SK-N-SH (cell line): ENCODE results near the gene ART5. TPM values are rescaled to one million over a fixed set of nuclear protein-coding genes. Genes with fewer than 3 reads are reported as not detected.

Experiments used
- CTCF ChIA-PET: fragments of 300-600, 350-600 bp; formaldehyde crosslinking; extraction: SDS; loops from one replicate; lab custom pipeline; 2021; lab: Yijun Ruan, JAX
- POLR2A ChIA-PET: fragments of 350-600 bp; sonication (Branson Sonifier 250); formaldehyde crosslinking; extraction: SDS; loops from one replicate; lab custom pipeline; 2020; ENCODE audit warnings: antibody characterized with exemption, inconsistent platforms; lab: Yijun Ruan, JAX
- DNase-seq: peaks from one replicate; pipeline ENCODE4 v3.0.0; 2012
- H2AFZ ChIP-seq: fragments of 200-600 bp; sonication (generic); 2 replicates; pipeline ENCODE4 v1.8.1; 2016; ENCODE audit warnings: antibody characterized with exemption, mild to moderate bottlenecking, low read depth
- H3F3A ChIP-seq: fragments of 200-600 bp; sonication (generic); replicated peaks from 2 replicates; pipeline ENCODE3; 2016; ENCODE audit warnings: antibody characterized with exemption, mild to moderate bottlenecking; ENCODE audit not compliant: insufficient read depth
- H3K27ac ChIP-seq, 2 experiments: fragments of 200-500 bp in 1 of 2; fragments of 200-600 bp in 1 of 2; sonication (Bioruptor generic) in 1 of 2; sonication (generic), shearing (Covaris generic) in 1 of 2; 2 replicates each; pipeline versions ENCODE4 v1.5.1 to v1.6.1; 2014 to 2016; ENCODE audit warnings: low read depth in 2 of 2, inconsistent platforms in 1 of 2, low read length in 1 of 2, mild to moderate bottlenecking in 1 of 2, mixed read lengths in 1 of 2
- H3K27me3 ChIP-seq: fragments of 200-600 bp; sonication (generic), shearing (Covaris generic); 2 replicates; pipeline ENCODE4 v1.6.1; 2016; ENCODE audit warnings: mixed run types; ENCODE audit not compliant: insufficient read depth
- H3K36me3 ChIP-seq, 2 experiments: fragments of 200-500 bp in 1 of 2; fragments of 200-600 bp in 1 of 2; sonication (Bioruptor generic) in 1 of 2; sonication (generic) in 1 of 2; replicated peaks in 1 of 2; 2 replicates each; pipeline versions ENCODE3 to v1.5.1; 2014 to 2016; ENCODE audit warnings: low read length in 1 of 2, mild to moderate bottlenecking in 1 of 2; ENCODE audit not compliant: insufficient read depth in 2 of 2, control insufficient read depth in 1 of 2
- H3K4me1 ChIP-seq, 2 experiments: fragments of 200-500 bp in 1 of 2; fragments of 200-600 bp in 1 of 2; sonication (Bioruptor generic) in 1 of 2; sonication (generic), shearing (Covaris generic) in 1 of 2; 2 replicates each; pipeline versions ENCODE4 v1.5.1 to v1.6.1; 2014 to 2016; ENCODE audit warnings: low read depth in 1 of 2, low read length in 1 of 2, mixed run types in 1 of 2; ENCODE audit not compliant: insufficient read depth in 2 of 2, control insufficient read depth in 1 of 2
- H3K4me2 ChIP-seq: fragments of 200-600 bp; sonication (generic), shearing (Covaris generic); 2 replicates; pipeline ENCODE4 v1.6.1; 2017; ENCODE audit warnings: mixed run types
- H3K4me3 ChIP-seq, 2 experiments: fragments of 200-500 bp in 1 of 2; fragments of 200-600 bp in 1 of 2; sonication (Bioruptor generic) in 1 of 2; sonication (generic), shearing (Covaris generic) in 1 of 2; 2 replicates each; pipeline versions ENCODE4 v1.5.1 to v1.8.1; 2014 to 2016; ENCODE audit warnings: low read depth in 2 of 2, inconsistent platforms in 1 of 2, low read length in 1 of 2, mild to moderate bottlenecking in 1 of 2, mixed read lengths in 1 of 2, moderate library complexity in 1 of 2
- H3K79me2 ChIP-seq: fragments of 200-600 bp; sonication (generic); 2 replicates; pipeline ENCODE4 v1.8.1; 2017; ENCODE audit warnings: mild to moderate bottlenecking; ENCODE audit not compliant: insufficient read depth
- H3K9ac ChIP-seq: fragments of 200-600 bp; sonication (generic); 2 replicates; pipeline ENCODE4 v1.6.1; 2017; ENCODE audit warnings: mixed run types
- H3K9me2 ChIP-seq: fragments of 200-600 bp; sonication (generic); 2 replicates; pipeline ENCODE4 v1.6.1; 2017; ENCODE audit warnings: mixed run types
- H3K9me3 ChIP-seq: fragments of 200-600 bp; sonication (generic); 2 replicates; pipeline ENCODE4 v1.6.1; 2017; ENCODE audit warnings: mixed run types, mild to moderate bottlenecking, moderate library complexity
- H4K20me1 ChIP-seq: fragments of 200-600 bp; sonication (generic); 2 replicates; pipeline ENCODE4 v1.6.1; 2017; ENCODE audit warnings: mild to moderate bottlenecking, mixed run types; ENCODE audit not compliant: insufficient read depth
- CHD2 ChIP-seq: fragments of 150-350 bp; IDR thresholded peaks from 2 replicates; pipeline ENCODE4 v1.6.1; 2018; ENCODE audit warnings: low read length; ENCODE audit not compliant: partially characterized antibody
- ELF1 ChIP-seq: IDR thresholded peaks from 2 replicates; pipeline ENCODE4 v1.4.0; 2012
- EZH2phosphoT487 ChIP-seq: fragments of 200-600 bp; sonication (generic); IDR thresholded peaks from 2 replicates; pipeline ENCODE4 v1.6.1; 2017; ENCODE audit warnings: low read depth, mixed run types, mild to moderate bottlenecking, antibody characterized with exemption, moderate library complexity, borderline replicate concordance
- FOXJ3 ChIP-seq: sonication (generic); formaldehyde crosslinking; IDR thresholded peaks from 2 replicates; pipeline ENCODE4 v1.5.1; 2020; ENCODE audit warnings: mild to moderate bottlenecking, missing genetic modification reagents
- FOXM1 ChIP-seq: IDR thresholded peaks from 2 replicates; pipeline ENCODE4 v1.4.0; 2012; ENCODE audit warnings: low read depth, mild to moderate bottlenecking
- GABPA ChIP-seq: IDR thresholded peaks from 2 replicates; pipeline ENCODE4 v1.4.0; 2012; ENCODE audit warnings: low read depth, mild to moderate bottlenecking
- GATA2 ChIP-seq: sonication (generic); formaldehyde crosslinking; IDR thresholded peaks from 2 replicates; pipeline ENCODE4 v1.5.0; 2020; ENCODE audit warnings: mild to moderate bottlenecking, missing genetic modification reagents
- JUND ChIP-seq: IDR thresholded peaks from 2 replicates; pipeline ENCODE4 v1.4.0; 2012
- MXI1 ChIP-seq: IDR thresholded peaks from 2 replicates; pipeline ENCODE4 v1.6.1; 2012; ENCODE audit warnings: mild to moderate bottlenecking, low read depth, low read length, improper control_type of control experiment
- NFIC ChIP-seq: IDR thresholded peaks from 2 replicates; pipeline ENCODE4 v1.4.0; 2012; ENCODE audit warnings: borderline replicate concordance
- NRF1 ChIP-seq: IDR thresholded peaks from 2 replicates; pipeline ENCODE4 v1.6.1; 2012; ENCODE audit warnings: low read depth, mild to moderate bottlenecking, low read length
- RFX5 ChIP-seq: IDR thresholded peaks from 2 replicates; pipeline ENCODE4 v1.6.1; 2012; ENCODE audit warnings: mild to moderate bottlenecking, improper control_type of control experiment, low read length
- SIN3A ChIP-seq: IDR thresholded peaks from 2 replicates; pipeline ENCODE4 v1.6.1; 2012; ENCODE audit warnings: low read depth, mild to moderate bottlenecking, low read length, moderate library complexity, borderline replicate concordance
- TAF1 ChIP-seq: IDR thresholded peaks from 2 replicates; pipeline ENCODE4 v1.6.1; 2012; ENCODE audit warnings: low read depth, mild to moderate bottlenecking, low read length, moderate library complexity, borderline replicate concordance
- TEAD4 ChIP-seq: IDR thresholded peaks from 2 replicates; pipeline ENCODE4 v1.4.0; 2012; ENCODE audit warnings: mild to moderate bottlenecking, borderline replicate concordance; ENCODE audit not compliant: insufficient read depth
- WGBS: methylation state at CpG from one replicate; pipeline ENCODE4 v1.1.6; 2017; ENCODE audit warnings: low lambda C conversion rate; 5-methylcytosine and 5-hydroxymethylcytosine counted together
- polyA plus RNA-seq, 3 experiments: library from polyadenylated mRNA; depleted of rRNA; stranded (reverse); fragments of >200 nt; gene quantifications; 2 replicates each; pipeline ENCODE4 v1.2.3, GENCODE V29; 2012
- TF ChIP-seq, protein P1 (sequence below): IDR thresholded peaks from 2 replicates; pipeline ENCODE4 v1.4.0; 2012; ENCODE audit warnings: low read depth
- TF ChIP-seq, protein P2 (sequence below): IDR thresholded peaks from 2 replicates; pipeline ENCODE4; 2012
- TF ChIP-seq, protein P3 (sequence below): fragments of 200-600 bp; sonication (generic); IDR thresholded peaks from 2 replicates; pipeline ENCODE4 v1.6.1; 2017; ENCODE audit warnings: antibody characterized with exemption, mild to moderate bottlenecking, moderate library complexity

ART5 gene
- polyA plus RNA-seq, 1 of the 3 experiments (the other 2 are of a cell fraction), result 0.59 TPM

DNA sequence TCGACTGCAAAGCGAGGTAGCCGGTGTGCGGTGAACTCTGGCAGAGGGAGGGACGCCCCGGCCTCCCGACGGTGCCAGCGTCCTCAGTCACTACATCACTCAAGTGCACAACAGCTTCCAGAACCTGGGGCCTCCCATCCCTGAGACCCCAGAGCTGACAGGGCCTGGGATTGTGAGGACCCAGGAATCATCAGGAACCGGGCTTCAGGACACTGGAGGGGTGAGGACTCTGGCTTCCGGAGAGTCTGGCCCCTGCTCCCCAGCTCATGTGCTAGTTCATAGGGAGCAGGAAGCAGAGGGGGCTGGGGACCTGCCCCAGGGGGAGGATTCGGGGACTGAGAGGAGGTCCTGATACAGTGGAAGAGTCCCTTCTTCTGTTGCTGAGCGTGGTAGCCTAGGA, 4.6 kb downstream of the ART5 start:
- Histone ChIP-seq H3K79me2 (no peaks in the 10 kb centered on the region), H3K4me3 (no peak overlapping the region), H3F3A (no peaks in the 10 kb centered on the region), H3K9ac (no peak overlapping the region), H4K20me1 (no peaks in the 10 kb centered on the region), H3K27ac (no peak overlapping the region), H3K27me3 (no peaks in the 10 kb centered on the region), H2AFZ (no peak overlapping the region), H3K9me3 (no peaks in the 10 kb centered on the region), H3K36me3 (no peaks in the 10 kb centered on the region), H3K4me1 (peaks cover 0 to 3% of the 10 kb centered on the region in 2 experiments; a peak in 1 of 4 replicates), H3K9me2 (no peaks in the 10 kb centered on the region), H3K4me2 (no peak overlapping the region)
- ChIA-PET POLR2A (no interaction called here), CTCF (no interaction called here)
- TF ChIP-seq, protein P1, sequence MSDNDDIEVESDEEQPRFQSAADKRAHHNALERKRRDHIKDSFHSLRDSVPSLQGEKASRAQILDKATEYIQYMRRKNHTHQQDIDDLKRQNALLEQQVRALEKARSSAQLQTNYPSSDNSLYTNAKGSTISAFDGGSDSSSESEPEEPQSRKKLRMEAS, result no peak
- TF ChIP-seq FOXJ3 (CRISPR knock-in tag) (no peak), GATA2 (CRISPR knock-in tag) (no peak), ELF1 (no peak), TAF1 (no peak), EZH2phosphoT487 (no peak), NRF1 (no peak), TEAD4 (no peak), CHD2 (no peak), SIN3A (no peak), GABPA (no peak), JUND (no peak), FOXM1 (no peak), NFIC (no peak), RFX5 (no peak), MXI1 (no peak)
- TF ChIP-seq, protein P2, sequence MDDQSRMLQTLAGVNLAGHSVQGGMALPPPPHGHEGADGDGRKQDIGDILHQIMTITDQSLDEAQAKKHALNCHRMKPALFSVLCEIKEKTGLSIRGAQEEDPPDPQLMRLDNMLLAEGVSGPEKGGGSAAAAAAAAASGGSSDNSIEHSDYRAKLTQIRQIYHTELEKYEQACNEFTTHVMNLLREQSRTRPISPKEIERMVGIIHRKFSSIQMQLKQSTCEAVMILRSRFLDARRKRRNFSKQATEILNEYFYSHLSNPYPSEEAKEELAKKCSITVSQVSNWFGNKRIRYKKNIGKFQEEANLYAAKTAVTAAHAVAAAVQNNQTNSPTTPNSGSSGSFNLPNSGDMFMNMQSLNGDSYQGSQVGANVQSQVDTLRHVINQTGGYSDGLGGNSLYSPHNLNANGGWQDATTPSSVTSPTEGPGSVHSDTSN, result no peak
- TF ChIP-seq, protein P3, sequence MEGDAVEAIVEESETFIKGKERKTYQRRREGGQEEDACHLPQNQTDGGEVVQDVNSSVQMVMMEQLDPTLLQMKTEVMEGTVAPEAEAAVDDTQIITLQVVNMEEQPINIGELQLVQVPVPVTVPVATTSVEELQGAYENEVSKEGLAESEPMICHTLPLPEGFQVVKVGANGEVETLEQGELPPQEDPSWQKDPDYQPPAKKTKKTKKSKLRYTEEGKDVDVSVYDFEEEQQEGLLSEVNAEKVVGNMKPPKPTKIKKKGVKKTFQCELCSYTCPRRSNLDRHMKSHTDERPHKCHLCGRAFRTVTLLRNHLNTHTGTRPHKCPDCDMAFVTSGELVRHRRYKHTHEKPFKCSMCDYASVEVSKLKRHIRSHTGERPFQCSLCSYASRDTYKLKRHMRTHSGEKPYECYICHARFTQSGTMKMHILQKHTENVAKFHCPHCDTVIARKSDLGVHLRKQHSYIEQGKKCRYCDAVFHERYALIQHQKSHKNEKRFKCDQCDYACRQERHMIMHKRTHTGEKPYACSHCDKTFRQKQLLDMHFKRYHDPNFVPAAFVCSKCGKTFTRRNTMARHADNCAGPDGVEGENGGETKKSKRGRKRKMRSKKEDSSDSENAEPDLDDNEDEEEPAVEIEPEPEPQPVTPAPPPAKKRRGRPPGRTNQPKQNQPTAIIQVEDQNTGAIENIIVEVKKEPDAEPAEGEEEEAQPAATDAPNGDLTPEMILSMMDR, result no peak
- DNase-seq, result no peak
- WGBS, result 54% methylated on average over 12 of the region's 13 CpGs
